Stimulated activated CD8-positive, alpha-beta memory T cell treated with anti-CD3 and anti-CD28 coated beads, Interleukin-4, amount 100 ng/mL, for 24 hours (primary cell): ENCODE measurements around the gene KCNB1.

Source experiments
- DNase-seq: peaks from one replicate; pipeline ENCODE4 v3.0.0-alpha.2; 2020; ENCODE audit warnings: low read depth

KCNB1 gene

GRCh38 chr20:49408509-49409104 is 73.9 kb downstream of the KCNB1 start:
- no peak for DNase-seq

GRCh38 chr20:49406666-49407065 is 75.8 kb downstream of the KCNB1 start:
- DNase-seq, result no peak

GRCh38 chr20:49405696-49406095 is 76.8 kb downstream of the KCNB1 start:
- no peak for DNase-seq

DNA sequence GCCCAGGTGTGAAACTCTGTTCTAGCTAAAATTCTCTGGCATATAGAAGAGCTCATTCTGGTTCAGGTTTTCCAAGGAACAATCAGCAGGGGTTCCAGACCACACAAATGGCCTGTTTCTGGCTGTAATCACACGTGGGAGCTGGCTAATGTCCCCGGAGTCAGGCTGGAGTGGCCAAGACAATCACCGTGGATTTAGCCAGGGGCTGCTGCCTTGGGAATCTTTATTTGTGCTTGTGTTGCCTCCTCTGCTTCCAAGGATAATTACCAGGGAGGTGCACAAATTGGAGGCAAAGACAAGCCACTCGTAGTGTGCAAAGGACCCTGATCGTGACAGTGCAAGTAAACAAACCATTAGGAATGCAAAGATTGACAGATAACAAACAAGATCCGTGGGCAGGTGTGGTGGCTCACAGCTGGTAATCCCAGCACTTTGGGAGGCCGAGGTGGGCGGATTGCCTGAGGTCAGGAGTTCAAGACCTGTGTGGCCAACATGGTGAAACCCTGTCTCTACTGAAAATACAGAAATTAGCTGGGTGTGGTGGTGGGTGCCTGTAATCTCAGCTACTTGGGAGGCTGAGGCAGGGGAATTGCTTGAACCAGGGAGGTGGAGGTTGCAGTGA is 77.3 kb downstream of the KCNB1 start:
- DNase-seq, result no peak

DNA sequence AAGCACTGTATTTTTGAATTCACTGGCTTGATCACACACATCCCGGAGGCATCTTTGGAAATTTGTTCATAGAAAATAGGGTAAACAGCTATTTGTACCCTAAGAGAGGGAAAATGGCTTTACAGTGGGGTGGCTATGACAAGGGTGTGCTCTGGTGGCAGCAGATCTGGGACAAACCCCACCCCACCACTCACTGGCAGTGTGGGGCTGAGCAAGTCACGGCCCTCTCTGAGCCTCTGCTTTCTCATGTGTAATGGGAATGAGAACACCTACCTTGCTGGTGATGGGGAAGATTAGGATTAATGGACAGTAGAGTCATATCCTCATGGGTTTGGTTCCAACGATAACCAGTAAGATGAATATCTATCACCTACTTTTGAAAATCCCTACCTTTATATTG is 78.0 kb downstream of the KCNB1 start:
- DNase-seq, result no peak

GRCh38 chr20:49403911-49404310 is 78.6 kb downstream of the KCNB1 start:
- no peak for DNase-seq

DNA sequence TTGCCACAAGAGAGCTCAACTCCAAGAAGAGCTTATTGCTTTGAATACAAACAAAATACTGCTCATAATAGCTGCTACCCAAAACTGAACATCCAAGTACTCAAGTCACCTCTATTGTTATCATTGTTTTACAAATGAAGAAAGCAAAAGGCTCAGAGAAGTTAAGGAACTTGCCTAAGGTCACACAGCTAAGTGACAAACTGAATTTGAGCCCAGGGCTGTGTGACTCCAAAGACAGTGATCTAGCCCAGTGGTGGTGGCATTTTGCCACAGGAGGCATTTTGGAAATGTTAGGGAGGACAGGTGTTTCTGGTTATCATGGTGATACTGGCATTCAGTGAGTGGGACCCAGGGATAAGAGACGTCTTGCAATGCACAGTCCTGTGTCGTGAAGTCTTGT is 79.5 kb downstream of the KCNB1 start:
- DNase-seq, result no peak

GRCh38 chr20:49400904-49401303 is 81.6 kb downstream of the KCNB1 start:
- DNase-seq, result no peak

DNA sequence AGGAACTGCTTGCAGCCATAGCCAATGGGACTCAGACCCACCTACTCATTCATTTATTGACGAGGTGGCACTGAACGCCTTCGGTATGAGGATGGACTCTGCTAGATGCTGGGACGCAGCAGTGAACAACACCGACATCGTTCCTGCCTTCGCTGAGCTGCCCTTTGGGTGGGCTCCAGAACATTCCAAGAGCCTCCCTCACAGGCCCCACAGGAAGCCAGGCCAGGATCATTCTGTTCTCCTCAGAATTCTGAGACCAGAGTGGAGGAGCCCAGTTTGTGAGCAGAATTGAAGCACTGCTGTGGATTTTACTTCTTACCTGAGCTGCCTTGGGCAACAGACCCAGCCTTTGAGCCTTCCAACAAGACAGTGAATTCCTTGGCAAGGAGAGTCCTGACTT is 82.1 kb downstream of the KCNB1 start:
- no peak for DNase-seq

DNA sequence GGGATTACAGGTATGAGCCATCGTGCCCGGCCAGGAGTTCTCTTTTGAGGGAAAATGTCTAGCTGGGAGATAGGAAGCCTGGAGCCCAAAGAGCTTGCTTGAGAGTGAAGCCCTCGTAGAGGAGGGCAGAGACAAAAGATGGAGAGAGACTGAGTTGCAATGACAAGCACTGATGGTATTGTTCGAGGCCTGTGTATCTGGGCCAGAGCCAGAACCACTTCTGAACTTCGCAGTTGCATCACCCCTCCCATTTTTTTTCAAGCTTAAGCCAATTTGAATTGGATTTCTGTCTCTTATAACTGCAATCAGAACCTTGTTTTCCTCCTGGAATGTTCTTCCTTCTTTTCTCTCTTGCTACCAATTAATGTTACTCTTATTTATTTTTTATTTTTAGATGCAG is 83.1 kb downstream of the KCNB1 start:
- no peak for DNase-seq

GRCh38 chr20:49398401-49399144 is 83.9 kb downstream of the KCNB1 start:
- no peak for DNase-seq

GRCh38 chr20:49397525-49397924 is 84.9 kb downstream of the KCNB1 start:
- DNase-seq, result no peak

DNA sequence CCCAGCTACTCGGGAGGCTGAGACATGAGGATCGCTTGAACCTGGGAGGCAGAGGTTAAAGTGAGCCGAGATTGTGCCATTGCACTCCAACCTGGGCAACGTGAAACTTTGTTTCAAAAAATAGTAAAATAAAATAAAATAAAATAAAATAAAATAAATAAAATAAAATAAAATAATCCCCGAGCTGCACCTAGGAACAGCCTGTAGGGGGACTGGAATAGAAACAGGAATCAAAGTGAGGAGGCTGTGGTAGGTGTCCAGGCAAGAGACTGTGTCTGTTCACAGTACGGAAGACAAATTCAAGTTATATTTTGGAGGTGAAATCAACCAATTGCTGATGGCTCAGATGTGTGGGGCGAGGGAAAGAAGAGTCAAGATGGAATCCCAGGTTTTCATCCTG is 86.2 kb downstream of the KCNB1 start:
- DNase-seq, result no peak

DNA sequence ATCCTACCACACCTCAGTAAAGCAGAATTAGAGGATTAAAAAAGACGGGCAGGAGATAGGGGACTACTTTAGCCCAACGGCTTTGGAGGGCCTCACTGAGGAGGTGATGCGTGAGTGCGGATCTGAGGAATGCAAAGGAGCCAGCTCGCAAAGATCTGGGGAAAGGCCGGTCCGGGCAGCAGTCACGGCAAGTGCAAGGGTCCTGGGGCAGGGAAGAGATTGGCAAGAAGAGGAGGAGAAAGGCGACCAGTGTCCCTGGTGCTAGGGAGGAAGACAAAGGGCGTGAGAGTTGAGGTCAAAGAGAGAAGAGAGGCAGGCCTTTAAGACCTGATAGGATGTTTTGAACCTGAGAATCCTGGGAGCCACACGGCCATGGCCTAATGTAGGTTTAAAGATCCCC is 86.8 kb downstream of the KCNB1 start:
- DNase-seq, result no peak

DNA sequence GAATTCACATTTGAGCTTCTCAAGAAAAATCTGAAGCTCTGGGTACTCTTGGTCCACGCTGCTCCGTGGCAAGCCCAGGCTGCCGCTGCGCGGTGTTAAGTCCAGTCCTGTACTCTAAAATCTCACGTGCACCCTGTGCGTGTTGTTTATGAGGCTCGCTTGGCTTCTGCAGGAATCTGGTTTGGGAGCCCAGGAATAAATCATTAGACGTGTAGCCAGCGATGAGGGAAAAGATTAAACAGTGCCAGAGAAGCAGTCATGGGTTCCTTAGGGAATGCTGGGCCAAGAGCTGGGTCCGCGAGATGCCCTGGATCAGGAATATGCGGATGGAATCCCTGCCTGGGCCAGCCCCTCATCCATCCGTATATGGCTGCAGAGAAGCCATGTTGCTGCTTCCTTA is 87.3 kb downstream of the KCNB1 start:
- DNase-seq, result no peak

- DNase-seq, result no peak
These were observed 87.7 kb downstream of the KCNB1 start for GRCh38 chr20:49394757-49395156.

GRCh38 chr20:49394264-49394663 is 88.2 kb downstream of the KCNB1 start:
- DNase-seq, result no peak

GRCh38 chr20:49393803-49394202 is 88.7 kb downstream of the KCNB1 start:
- DNase-seq, result no peak

DNA sequence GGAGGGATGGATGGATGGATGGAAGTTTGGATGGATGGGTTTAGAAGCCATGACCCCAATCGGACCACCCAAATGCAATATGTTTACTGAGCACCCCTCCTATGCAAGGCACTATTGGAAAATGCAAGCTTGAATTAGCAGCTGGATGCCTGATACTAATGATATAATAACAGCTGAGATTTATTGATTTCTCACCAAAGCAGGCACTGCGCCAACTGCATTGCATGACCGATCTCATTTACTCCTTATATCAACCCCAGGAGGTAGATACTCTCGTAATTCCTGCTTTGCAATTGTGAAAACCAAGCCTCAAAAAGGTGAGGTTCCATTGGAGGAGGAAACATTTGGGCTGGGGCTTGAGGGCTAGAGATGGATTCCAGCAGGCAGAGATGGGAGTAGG is 89.7 kb downstream of the KCNB1 start:
- no peak for DNase-seq

DNA sequence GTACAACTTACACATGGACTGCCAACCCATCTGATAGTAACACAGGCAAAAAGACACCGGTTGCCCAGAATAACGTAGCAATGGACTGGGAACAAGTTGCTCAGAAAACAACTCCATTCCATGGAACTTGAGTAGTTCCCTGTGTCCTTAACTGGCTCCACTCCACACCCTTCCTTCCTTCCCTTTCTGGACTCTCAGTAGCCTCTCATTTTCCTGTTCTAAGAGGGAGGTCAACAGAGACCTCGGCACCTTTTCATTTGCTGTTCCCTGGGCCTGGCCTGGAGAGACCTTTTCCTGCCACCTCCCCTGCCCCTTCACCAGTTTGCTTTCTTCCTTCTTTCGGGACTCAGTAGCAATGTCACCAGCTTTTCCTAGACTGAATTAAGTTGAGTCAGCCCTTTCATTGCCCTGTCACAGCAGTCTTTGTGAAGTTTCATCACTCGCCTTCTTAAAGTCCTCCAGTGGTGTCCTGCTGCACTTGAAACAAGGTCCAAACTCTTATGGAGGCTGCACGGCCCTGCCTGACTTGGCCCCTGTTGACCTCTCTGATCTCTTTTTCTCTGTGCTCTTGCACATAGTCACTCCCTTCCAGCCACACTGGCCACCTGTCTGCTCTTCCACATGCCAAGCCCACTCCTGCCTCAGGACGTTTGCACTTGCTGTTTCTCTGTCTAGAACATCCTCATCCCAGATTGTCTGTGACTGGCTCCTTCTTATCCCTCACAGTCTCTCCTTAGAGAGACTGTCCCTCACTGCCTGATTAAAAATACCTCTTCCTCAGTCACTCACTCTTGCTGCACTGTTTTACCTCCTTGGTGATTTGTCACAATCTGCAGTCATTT is 90.8 kb downstream of the KCNB1 start:
- DNase-seq, result no peak

- DNase-seq, result no peak
These were observed 92.6 kb downstream of the KCNB1 start for GRCh38 chr20:49389854-49390253.

DNA sequence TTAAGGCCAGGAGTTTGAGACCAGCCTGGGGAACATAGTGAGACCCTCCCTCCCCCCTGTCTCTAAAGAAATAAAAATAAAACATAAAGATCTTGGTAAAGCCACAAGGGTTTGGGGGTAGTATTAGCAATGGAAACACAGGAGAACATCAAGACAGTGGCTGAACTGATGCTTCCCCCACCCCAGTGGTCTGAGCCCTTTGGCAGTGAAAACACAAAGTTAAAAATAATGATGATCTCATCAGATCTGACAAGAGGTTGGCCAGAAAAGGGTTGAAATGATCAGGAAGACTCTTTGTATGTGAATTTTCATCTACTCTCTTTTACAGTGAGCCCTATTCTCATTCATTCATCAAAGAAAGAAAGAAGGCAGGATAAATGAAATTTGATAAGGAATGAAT is 93.7 kb downstream of the KCNB1 start:
- no peak for DNase-seq

GRCh38 chr20:49387581-49387939 is 94.9 kb downstream of the KCNB1 start:
- DNase-seq, result no peak
